NCI-H510A (cell line): ENCODE results near the gene SSR3.
"Not testable (repeated sequence)": the region's sequence is repeated elsewhere in the genome, so short reads cannot be mapped to it uniquely, and the experiment has no call there.

ENCODE experiments used
- DNase-seq: peaks from one replicate; lab custom pipeline; 2025; lab: John Stamatoyannopoulos, UW

SSR3 gene

GRCh38 chr3:156576051-156576450 is 21.1 kb upstream of the SSR3 start:
- DNase-seq: no peak

- DNase-seq: no peak
Observed at GRCh38 chr3:156575641-156576040, 20.7 kb upstream of the SSR3 start.

GRCh38 chr3:156569881-156570280 is 15.0 kb upstream of the SSR3 start:
- not testable (repeated sequence) for DNase-seq

GRCh38 chr3:156569016-156569415 is 14.1 kb upstream of the SSR3 start:
- DNase-seq: not testable (repeated sequence)

GRCh38 chr3:156563900-156564682 is 9.2 kb upstream of the SSR3 start:
- no peak for DNase-seq

GRCh38 chr3:156562486-156562885 is 7.6 kb upstream of the SSR3 start:
- DNase-seq: not testable (repeated sequence)

- DNase-seq: no peak
Observed at GRCh38 chr3:156561533-156561932, 6.6 kb upstream of the SSR3 start.

- DNase-seq: no peak
Observed at GRCh38 chr3:156559321-156559720, 4.4 kb upstream of the SSR3 start.

- DNase-seq: no peak
Observed at GRCh38 chr3:156558389-156558788, 3.5 kb upstream of the SSR3 start.

- DNase-seq: no peak
Observed at GRCh38 chr3:156554515-156554841, 439 bp downstream of the SSR3 start.

GRCh38 chr3:156553705-156554356 is 1.1 kb downstream of the SSR3 start:
- no peak for DNase-seq

GRCh38 chr3:156552973-156553372 is 1.9 kb downstream of the SSR3 start:
- DNase-seq: no peak

GRCh38 chr3:156551746-156552145 is 3.2 kb downstream of the SSR3 start:
- DNase-seq: no peak

GRCh38 chr3:156551261-156551660 is 3.7 kb downstream of the SSR3 start:
- DNase-seq: no peak

- DNase-seq: no peak
Observed at GRCh38 chr3:156548902-156549301, 6.0 kb downstream of the SSR3 start.

- DNase-seq: no peak
Observed at GRCh38 chr3:156548041-156548687, 6.8 kb downstream of the SSR3 start.

GRCh38 chr3:156547637-156548036 is 7.3 kb downstream of the SSR3 start:
- DNase-seq: no peak

- no peak for DNase-seq
Observed at GRCh38 chr3:156543043-156543555, 11.8 kb downstream of the SSR3 start.

GRCh38 chr3:156542101-156543042 is 12.5 kb downstream of the SSR3 start:
- DNase-seq: no peak

GRCh38 chr3:156539802-156540201 is 15.1 kb downstream of the SSR3 start:
- no peak for DNase-seq

GRCh38 chr3:156539051-156539450 is 15.9 kb downstream of the SSR3 start:
- DNase-seq: no peak
